Left ventricle myocardium superior (tissue), 1 donor: Measurements from ENCODE around the gene FREM2. TPM values are rescaled to one million over a fixed set of nuclear protein-coding genes. Genes with fewer than 3 reads are reported as not detected.

Experiments
- ATAC-seq: fragments of 200-7000 bp; cut with Tn5 transposase; one replicate; pipeline ENCODE4 v1.9.1; 2020; ENCODE audit warnings: mild to moderate bottlenecking, moderate library complexity
- DNase-seq: peaks from one replicate; pipeline ENCODE4 v3.0.0-alpha.2; 2020
- intact Hi-C: fragments of 100-400 bp; cut with micrococcal nuclease; formaldehyde crosslinking; loops from one replicate; pipeline ENCODE4 v1.11.0; 2022
- long read RNA-seq: library from polyadenylated mRNA; unstranded; transcript quantifications from one replicate; pipeline ENCODE4 v2.0.0, GENCODE V29; 2021
- total RNA-seq: library from RNA; stranded (reverse); fragmentation: NEBNext Ultra II Directional; extraction: Animal tissue kit (Norgen Biotek cat#: 25700); gene quantifications from one replicate; pipeline ENCODE4 v1.2.1, GENCODE V29; 2021
- donor health status: DM: no; HTN: yes; CAD: no; lungs with severe emphysema.

Gene FREM2, protein sequence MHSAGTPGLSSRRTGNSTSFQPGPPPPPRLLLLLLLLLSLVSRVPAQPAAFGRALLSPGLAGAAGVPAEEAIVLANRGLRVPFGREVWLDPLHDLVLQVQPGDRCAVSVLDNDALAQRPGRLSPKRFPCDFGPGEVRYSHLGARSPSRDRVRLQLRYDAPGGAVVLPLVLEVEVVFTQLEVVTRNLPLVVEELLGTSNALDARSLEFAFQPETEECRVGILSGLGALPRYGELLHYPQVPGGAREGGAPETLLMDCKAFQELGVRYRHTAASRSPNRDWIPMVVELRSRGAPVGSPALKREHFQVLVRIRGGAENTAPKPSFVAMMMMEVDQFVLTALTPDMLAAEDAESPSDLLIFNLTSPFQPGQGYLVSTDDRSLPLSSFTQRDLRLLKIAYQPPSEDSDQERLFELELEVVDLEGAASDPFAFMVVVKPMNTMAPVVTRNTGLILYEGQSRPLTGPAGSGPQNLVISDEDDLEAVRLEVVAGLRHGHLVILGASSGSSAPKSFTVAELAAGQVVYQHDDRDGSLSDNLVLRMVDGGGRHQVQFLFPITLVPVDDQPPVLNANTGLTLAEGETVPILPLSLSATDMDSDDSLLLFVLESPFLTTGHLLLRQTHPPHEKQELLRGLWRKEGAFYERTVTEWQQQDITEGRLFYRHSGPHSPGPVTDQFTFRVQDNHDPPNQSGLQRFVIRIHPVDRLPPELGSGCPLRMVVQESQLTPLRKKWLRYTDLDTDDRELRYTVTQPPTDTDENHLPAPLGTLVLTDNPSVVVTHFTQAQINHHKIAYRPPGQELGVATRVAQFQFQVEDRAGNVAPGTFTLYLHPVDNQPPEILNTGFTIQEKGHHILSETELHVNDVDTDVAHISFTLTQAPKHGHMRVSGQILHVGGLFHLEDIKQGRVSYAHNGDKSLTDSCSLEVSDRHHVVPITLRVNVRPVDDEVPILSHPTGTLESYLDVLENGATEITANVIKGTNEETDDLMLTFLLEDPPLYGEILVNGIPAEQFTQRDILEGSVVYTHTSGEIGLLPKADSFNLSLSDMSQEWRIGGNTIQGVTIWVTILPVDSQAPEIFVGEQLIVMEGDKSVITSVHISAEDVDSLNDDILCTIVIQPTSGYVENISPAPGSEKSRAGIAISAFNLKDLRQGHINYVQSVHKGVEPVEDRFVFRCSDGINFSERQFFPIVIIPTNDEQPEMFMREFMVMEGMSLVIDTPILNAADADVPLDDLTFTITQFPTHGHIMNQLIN (N-terminal part only)
- 0.64 TPM for total RNA-seq
- long read RNA-seq, result 0 reads

DNA sequence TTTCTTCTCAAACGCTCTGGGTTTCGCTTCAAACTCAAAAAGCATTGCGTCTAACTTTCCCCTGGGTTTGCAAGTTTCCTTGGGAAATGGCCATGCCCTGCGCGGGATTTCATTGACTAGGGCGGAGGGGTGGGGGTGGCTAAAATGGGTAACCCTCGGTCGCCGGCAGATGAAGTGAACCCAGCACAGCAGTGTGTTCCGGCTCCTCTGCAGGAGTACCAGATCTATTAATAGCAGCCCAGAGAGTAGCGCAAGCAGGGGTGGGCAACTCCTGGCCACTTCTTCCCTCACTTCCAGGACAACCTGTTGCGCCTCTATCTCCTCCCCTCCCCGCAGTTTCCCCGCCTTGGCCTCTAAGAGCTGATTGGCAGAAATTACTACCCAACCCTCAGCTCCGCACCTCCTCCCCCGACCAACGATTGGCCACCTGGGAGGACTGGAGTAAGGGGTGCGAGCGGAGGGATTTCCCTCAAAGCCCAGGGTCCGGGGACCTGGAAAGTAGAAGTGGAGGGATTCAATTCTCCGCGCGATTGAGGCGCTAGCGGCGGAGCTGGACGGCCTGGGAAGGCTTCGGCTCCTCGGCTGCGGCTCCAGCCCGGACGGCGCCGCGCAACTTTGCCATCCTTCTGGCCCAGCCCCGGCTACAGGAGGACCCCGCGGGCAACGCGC is at the start of gene FREM2:
Gene FREM2, plus strand, starts transcription at position 501 of the 669 bp plus-strand sequence. CDS start 268 bp downstream, outside the sequence.
- peak; percentile 34 for DNase-seq
- intact Hi-C loops, result no loop called here
- ATAC-seq, result peak; percentile 80

DNA sequence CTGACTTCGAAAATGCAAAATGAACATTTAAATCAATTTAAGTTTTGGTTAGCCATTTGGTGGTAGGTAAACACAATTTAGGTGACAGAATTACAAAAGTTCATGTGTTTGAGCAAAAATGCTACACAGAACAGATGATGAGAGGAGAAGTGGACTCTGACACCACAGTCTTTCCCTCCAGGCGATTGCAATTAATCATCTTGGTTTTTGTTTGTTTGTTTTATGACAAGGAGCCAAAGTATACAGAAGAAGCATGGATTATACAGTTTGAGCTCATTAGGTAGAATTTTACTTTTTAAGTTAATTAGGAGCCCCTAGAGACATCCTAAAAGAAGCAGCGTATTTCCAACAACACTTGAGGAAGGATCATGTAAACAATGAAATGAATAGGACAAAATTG is 49.3 kb upstream of the FREM2 start:
- ATAC-seq (no peak), DNase-seq (no peak)
- intact Hi-C loops, result no loop called here

DNA sequence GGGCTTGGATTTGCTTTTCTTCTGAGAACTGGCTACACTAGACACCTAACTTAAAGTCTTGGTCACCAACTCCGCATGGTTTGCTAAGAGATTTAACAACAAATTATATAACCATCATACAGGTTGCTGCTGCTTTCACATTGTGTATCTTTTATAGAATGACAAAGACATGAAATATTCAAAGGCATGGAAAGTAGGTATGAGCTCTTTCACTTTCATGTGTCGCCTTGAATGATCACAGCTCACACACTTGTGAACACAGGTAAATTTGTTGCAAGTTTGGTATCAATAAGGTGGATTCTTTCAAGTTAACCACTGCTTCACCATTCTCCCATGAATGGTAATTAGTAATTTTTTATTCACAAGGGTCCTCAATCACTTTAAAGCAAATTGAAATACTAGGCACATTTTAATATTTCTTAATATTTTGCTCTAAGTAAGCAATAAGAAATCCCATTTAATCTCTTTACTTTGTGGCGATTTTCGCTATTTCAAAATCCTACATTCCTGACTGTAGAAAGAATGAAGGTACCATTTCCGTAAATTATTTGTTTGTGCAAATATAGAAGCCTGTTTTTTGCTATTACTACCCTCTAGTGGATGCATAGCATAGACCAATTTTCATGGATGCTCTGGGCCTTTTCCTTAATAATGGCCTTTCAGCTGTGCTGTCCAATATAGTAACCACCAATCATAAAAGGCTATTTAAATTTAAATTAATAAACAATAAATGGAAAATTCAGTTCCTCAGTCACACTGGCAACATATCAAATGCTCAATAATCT is 45.5 kb upstream of the FREM2 start:
- DNase-seq, result no peak

DNA sequence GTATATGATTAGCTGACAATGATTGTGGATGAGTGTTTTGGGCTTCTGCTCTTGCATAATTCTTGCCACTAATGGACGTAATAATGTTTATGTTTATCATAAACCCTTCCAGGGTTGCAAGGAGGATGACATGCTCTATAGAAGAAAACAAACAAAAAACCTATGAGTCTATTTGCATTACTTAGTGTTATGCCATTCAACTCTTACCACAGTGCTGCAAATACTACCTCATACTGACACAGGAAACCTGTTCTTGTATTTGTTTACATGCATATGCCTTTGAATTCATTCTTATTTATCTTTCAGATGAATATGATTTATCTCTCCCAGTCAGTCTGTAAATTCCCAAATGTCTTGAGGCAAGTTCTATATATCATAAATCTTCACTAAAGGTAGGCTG is 39.6 kb upstream of the FREM2 start:
- DNase-seq (no peak), ATAC-seq (no peak)
- intact Hi-C loops, result no loop called here

More for the DNA sequence above, 45.5 kb upstream of the FREM2 start:
- ATAC-seq, result no peak
- intact Hi-C loops, result no loop called here

DNA sequence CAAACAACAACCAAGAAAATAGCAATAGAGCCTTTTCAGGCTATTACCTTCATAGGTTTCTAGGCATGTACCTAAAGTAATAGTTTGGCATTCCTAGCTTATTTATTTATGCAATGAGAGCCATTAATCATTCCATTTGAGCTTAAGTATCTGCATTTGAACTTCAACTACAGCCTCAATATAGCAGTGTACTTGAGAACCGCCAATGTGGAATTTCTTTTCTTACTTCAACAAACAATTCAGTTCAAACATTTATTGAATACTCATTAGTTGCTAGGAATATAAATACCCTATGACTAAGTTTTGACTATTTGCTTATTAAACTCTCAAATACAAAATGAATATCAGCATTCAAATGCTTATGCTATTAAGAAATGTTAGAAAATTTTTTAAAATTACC is 38.0 kb upstream of the FREM2 start:
- intact Hi-C loops, result no loop called here
- DNase-seq (no peak), ATAC-seq (no peak)

DNA sequence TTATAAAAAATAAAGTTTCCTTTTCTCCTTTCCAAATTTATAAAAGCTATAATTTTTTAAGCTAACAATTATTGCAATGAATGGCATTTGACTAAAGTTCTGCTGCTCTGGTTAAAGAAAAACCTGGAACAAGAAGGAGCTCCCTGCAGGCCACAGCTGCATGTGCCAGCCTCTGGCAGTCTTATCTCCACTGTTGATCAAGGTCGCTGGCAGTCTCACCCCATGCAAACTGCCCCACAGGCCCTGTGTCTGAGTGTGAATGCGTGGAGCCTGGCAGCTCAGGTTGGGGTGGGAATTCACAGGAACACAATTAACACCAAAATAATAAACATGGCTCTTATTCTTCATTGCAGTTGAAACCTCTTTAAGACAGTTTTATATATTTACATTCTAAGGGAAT is 30.2 kb upstream of the FREM2 start:
- DNase-seq, result no peak
- ATAC-seq, result no peak
- intact Hi-C loops, result no loop called here

DNA sequence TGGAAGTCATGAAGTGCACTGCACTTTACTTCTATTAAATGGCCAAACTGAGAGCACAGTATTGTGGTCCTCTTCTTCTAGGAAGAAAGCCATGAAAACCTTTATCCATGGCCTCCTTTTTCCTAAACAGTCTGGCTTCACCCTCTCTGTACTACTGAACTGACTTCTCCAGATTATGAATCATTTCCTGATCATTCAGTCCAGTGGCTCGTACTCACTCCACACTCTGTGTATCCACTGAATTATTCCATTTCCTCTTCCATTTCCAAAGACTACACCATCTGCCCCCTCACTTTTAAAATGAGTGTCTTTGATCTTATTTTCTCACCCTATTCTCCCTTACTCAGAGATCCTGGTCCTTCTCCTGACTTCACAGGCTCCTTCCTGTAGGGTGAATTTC is 29.7 kb upstream of the FREM2 start:
- intact Hi-C loops, result no loop called here
- DNase-seq (no peak), ATAC-seq (no peak)

DNA sequence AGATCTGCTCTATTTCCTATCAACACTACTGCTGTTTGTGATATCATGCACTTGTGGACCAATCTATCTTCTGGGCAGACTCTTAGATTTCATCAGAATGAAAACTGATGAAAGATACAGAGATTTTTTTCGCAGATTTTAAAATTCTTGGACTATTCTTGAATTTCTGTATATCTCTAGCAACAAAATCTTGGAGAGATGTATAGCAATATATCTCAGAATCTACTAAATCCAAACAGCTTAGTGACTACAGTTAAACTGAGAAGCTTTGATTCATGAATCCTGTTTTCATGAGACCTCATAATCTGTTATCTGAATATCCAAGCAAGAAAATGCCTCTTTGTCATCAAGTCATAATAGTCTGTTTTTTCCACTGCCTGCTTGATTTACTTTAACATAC is 28.0 kb upstream of the FREM2 start:
- no peak for DNase-seq
- ATAC-seq, result no peak
- intact Hi-C loops, result no loop called here

DNA sequence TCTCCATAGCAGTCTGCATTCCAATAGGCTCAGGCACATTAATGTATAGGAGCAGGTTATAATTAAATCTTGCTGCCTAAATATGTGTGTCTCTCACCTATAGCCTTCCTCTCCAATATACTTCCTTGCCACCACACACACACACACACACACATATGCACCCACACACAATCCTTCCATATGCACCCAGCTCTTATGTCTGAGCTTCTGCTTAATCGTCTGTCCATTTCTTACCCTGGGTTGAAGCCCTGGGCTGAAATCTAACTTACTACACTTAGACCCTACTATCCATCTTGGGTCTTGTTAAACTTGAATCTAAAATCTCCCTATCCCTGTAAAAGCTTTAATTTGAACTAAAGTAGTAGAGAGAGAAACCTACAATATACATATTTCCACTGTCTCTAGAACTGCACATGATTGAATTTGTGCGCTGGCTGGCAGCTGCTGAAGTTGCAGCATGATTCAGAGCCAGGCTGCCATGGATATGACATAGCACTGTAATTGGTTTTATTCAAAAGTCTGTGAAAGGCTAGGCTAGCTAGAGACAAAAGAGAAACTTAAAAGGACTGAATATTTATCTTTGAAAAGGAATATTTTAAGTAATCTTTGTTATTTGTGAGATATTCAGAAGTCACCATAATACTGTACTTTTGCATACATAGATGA is 25.7 kb upstream of the FREM2 start:
- ATAC-seq (no peak), DNase-seq (no peak)
- intact Hi-C loops, result no loop called here

DNA sequence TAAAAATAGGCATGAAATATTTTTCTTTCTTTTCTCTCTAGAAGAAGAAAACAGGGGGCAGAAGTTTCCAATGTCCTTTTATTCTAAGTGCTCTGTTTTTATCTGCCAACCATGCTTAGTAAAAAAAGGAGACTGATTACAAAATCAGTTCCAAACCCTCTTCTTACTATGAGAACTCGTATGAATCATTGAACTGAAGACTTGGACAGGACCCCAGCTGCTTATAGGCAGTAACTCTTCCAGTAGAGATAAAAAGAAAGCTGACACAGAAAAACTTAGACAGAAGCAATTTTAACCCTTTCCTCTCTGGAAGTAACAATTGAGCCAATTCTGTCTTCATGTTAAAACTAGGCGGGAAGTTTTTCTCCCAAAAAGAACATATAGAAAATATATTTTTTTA is 24.5 kb upstream of the FREM2 start:
- ATAC-seq, result no peak
- intact Hi-C loops, result no loop called here
- DNase-seq, result no peak

DNA sequence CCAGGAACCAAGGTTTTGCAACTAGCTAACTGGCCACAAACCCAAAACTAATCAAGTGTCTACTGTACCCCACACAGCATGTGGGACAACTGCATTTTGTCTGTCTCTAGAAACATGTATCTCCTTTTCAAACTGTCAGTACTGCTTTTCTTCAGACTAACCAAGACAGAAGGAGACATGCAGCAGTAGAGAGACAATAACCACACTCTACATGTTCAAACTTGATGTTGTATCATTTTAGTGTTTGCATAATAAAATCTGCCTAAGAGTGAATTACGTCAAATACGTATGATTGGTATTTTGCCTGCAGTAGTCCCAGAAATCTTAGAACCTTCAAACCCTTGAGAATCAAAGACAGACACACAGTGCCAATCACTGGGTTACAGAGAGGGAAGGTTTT is 22.0 kb upstream of the FREM2 start:
- ATAC-seq (no peak), DNase-seq (no peak)
- intact Hi-C loops, result no loop called here

DNA sequence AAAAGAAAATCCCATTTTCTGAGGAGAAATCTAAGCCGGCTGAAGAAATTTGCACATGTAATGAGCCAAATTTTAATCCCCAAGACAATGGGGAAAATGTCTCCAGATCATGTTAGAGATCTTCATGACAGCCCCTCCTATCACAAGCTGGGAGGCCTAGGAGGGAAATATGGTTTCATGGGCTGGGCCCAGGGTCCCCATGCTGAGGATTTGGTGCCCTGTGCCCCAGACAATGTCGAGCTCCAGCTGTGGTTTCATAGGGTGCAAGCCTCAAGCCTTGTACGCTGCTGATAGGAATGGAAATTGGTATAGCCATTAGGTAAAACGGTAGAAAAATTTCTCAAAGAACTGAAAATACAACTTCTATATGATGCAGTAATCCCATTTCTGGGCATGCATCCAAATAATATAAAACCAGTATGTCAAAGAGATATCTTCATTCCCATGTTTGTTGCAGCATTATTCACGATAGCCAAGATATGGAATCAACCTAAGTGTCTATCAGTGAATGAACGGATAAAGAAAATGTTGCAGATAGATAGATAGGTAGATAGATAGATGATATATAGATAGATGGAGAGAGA is 19.3 kb upstream of the FREM2 start:
- intact Hi-C loops, result no loop called here
- DNase-seq (no peak), ATAC-seq (no peak)

DNA sequence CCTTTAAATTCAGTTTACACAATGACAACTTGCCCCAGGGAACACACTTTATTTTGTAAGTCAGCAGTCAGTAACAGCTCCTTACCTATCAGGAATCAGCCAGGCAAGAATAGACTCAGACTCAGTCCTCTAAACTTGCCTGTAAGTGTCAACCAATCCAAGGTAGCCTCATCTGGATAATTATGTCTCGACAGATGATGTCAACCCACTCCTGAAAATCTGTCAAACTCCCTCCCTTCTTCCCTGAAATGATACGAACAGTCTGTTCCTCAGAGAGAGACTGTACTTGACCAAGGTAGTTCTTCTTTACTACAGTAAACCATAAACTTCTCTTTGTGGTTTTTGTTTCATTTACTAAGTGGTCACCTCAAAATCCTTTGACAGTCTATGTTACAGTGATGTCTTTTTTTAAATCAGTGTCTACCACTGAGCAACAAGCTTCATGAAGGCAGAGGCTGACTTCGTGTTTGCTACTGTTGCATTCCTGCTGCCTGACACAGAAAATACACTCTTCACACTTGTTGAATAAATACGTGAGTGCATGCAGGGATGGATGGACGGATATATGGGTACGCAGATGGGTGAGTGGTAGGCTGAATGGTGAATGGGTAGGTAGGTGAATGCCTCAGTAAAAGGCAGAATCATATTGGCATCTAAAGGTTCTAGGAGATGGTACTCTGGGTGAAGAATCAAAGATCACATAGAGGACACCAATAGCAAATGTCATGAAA is 17.5 kb upstream of the FREM2 start:
- intact Hi-C loops, result no loop called here
- DNase-seq (no peak), ATAC-seq (no peak)

DNA sequence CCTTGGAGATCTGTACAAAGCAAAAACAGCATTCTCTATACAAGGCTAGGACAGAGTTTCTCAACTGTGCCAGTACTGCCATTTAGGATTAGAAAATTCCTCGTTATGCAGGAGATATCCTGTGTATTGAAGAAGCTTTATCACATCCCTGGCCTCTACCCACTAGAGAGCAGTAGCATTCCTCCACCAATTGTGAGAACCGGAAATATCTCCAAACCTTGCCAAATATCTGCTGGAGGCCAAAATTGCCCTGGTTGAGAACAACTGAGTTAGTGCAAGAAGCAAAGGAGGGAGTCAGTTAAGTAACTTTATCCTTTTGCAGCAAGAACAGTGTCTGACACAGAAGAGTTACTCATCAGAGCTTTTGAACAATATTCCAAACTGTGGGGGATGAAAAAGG is 16.2 kb upstream of the FREM2 start:
- no peak for ATAC-seq
- intact Hi-C loops, result no loop called here
- DNase-seq, result no peak

DNA sequence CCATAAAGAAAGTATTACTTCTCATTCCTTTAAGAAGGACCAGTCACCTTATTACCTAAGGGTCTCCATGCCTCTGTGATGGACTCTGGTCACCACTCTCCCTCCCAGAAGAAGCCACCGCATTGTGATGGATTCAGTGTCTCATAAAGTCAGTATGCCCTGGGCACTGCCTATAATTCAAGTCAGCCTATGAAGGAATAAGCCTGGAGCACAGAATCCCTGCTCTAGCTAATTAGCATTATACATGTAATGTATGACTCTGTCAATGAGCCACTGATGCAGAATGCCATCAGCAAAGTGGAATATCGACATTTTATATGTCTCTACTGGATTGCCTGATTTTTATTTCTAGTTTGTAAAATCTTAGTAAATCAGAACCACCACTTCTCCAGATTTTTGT is 14.9 kb upstream of the FREM2 start:
- ATAC-seq (no peak), DNase-seq (no peak)
- intact Hi-C loops, result loop anchor here (2.0 kb wide), 1 partner anchor 267 kb away; no protein-coding TSS in a partner anchor

DNA sequence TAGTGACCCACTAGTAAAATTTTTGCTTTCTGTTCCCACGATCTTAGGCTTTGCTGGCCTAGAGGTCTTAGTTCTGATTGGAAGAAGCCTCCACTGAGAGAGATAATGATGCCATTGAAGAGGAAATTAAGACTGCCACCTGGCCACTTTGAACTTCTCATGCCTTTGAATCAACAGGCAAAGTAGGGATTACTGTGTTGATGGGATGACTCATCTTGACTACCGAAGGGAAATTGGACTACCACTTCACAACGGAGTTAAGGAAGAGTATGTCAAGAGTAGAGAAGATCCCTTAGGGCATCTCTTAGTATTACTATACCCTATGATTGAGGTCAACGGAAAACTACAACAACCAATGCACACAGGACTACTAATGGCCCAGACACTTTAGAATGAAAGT is 12.7 kb upstream of the FREM2 start:
- intact Hi-C loops, result no loop called here

DNA sequence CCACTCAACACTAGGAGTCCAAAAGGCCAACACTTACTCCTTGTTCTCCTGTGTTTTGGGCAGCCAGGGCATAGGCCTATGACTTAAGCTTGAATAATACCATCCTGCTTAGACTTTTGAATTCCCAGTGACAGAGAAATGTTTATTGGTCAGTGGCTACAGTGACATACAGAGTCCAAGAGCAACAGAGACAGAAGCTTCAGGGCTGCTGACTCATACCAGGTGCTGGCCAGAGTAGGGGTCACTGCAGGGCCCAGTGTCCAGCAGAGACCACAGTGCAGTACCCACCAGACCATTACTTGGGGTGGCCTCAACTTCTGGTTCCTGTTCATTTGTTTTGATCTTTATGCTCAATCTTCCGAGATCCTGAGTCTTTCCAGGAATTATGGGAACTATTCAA is 6.0 kb upstream of the FREM2 start:
- intact Hi-C loops, result no loop called here
- ATAC-seq (no peak), DNase-seq (no peak)

More for the DNA sequence above, 12.7 kb upstream of the FREM2 start:
- ATAC-seq (no peak), DNase-seq (no peak)
